Gastrocnemius medialis (tissue), 4 donors: ENCODE results near the gene MYL7. TPM values are rescaled to one million over a fixed set of nuclear protein-coding genes. Genes with fewer than 3 reads are reported as not detected.

Source experiments
- ATAC-seq, 2 donors: fragments of 150-250 bp; one replicate each; pipeline ENCODE4 v1.9.1; 2016
- DNase-seq, 2 donors: peaks; one replicate each; pipeline ENCODE4 v3.0.0-alpha.2; 2019
- H3K27ac ChIP-seq, 4 donors: fragments of 200-600 bp; sonication (generic); 1 replicate in 1 of 4; 2 replicates in 3 of 4; pipeline ENCODE4 v1.5.1; 2016 to 2018; ENCODE audit warnings: mild to moderate bottlenecking in 2 of 4, moderate library complexity in 1 of 4
- H3K27me3 ChIP-seq, 3 donors: fragments of 200-600 bp; sonication (generic) in 2 of 3; 1 replicate in 1 of 3; 2 replicates in 2 of 3; pipeline versions ENCODE4 v1.5.1 to v1.6.0; 2016 to 2019; ENCODE audit warnings: mild to moderate bottlenecking in 1 of 3, moderate library complexity in 1 of 3
- H3K36me3 ChIP-seq, 2 donors: fragments of 200-600 bp; sonication (generic) in 1 of 2; one replicate each; pipeline ENCODE4 v1.5.1; 2017 to 2018
- H3K4me1 ChIP-seq, 2 donors: fragments of 200-600 bp; sonication (generic) in 1 of 2; one replicate each; pipeline ENCODE4 v1.5.1; 2016 to 2017; ENCODE audit warnings: mild to moderate bottlenecking in 2 of 2
- H3K4me3 ChIP-seq, 4 donors: fragments of 200-600 bp; sonication (generic) in 3 of 4; 1 replicate in 1 of 4; 2 replicates in 3 of 4; pipeline ENCODE4 v1.5.1; 2016 to 2019; ENCODE audit warnings: mild to moderate bottlenecking in 2 of 4
- H3K9me3 ChIP-seq, 3 donors: fragments of 200-600 bp; sonication (generic) in 2 of 3; 1 replicate in 1 of 3; 2 replicates in 2 of 3; pipeline ENCODE4 v1.5.1; 2016 to 2019
- POLR2A ChIP-seq, 2 donors: fragments of 450-650 bp; IDR thresholded peaks; one replicate each; pipeline ENCODE4 v1.6.1; 2017; ENCODE audit warnings: antibody characterized with exemption in 2 of 2, mild to moderate bottlenecking in 2 of 2, moderate library complexity in 2 of 2
- in situ Hi-C, 4 donors: fragments of 200-750 bp; cut with MboI; loops; one replicate each; pipeline versions ENCODE4 v1.15.0 to v1.8.0; 2017; ENCODE audit warnings: low sequenced_read_pairs in 4 of 4
- intact Hi-C: fragments of 100-400 bp; cut with DNase I; formaldehyde crosslinking; loops from one replicate; pipeline ENCODE4 v1.15.1; 2023; ENCODE audit warnings: low total_unique reads
- total RNA-seq, 4 donors: library from RNA; depleted of rRNA; stranded (reverse); fragments of >200 nt; gene quantifications; one replicate each; pipeline versions ENCODE4 v1.1.0 to v1.2.3, GENCODE V29; 2016
- TF ChIP-seq, protein P1 (sequence below), 5 experiments: fragments of 450-650 bp in 3 of 5; fragments of 200-600 bp in 2 of 5; sonication (generic) in 2 of 5; IDR thresholded peaks in 4 of 5; conservative IDR thresholded peaks in 1 of 5; 1 replicate in 4 of 5; 2 replicates in 1 of 5; pipeline ENCODE4 v1.5.1; 2016 to 2019; ENCODE audit warnings: antibody characterized with exemption in 5 of 5, mild to moderate bottlenecking in 3 of 5, moderate library complexity in 3 of 5

The MYL7 gene
- total RNA-seq, 4 donors from 2014 or later: 2.6 TPM; not detected in 3

DNA sequence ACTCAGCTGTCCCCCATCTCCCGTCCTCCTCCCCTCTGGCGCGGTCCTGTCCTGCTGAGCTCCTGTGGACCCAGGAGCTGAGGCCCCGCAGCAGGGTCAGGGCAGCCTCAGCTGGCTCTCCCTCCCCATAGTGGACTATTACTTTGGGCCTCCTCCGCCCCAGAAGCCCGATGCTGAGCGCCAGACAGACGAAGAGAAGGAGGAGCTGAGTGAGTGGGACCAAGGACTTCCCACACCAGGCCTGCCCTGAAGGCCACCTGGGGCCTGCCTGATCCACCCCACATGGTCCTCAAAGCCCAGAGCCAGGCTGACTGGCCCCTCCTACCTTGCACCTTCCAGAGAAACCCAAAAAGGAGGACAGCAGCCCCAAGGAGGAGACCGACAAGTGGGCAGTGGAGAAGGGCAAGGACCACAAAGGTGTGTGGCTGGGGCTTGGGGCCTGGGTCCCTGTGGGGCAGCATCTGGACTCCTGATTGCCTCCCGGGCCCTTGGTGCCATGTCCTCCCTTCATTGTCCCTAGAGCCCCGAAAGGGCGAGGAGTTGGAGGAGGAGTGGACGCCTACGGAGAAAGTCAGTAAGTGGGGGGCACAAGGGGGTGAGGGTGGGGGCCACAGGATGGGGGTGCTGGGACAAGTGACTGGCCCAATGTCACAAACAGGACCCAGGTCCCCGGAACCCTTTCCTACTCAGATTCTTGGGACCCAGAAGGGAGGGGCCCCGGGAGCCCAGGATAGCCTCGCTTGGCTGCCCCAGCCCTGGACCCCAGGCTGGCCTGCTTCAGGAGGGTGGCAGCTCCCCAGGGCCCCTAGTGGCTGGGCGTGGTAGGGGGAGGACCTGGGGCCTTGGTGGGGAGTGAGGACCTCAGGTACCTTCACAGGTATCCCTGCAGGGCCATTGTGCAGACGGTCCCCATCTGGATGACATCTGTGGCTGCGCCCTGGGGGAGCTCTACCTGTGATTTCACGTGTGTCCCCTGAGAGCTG is 32.1 kb downstream of the MYL7 start:
- Histone ChIP-seq H3K27ac (no peak overlapping the region), H3K4me1 (peaks cover 2 to 10% of the 10 kb centered on the region in 2 donors), H3K4me3 (no peak overlapping the region), H3K36me3 (no peaks in the 10 kb centered on the region), H3K9me3 (no peaks in the 10 kb centered on the region), H3K27me3 (peaks cover 8 to 10% (median 9%) of the 10 kb centered on the region in 3 donors)
- intact Hi-C loops: no loop called here
- in situ Hi-C loops: no loop called here
- ATAC-seq (no peak), DNase-seq (no peak)
- no peak for TF ChIP-seq POLR2A (IDR thresholded peaks at IDR 0.05)
- TF ChIP-seq, protein P1, sequence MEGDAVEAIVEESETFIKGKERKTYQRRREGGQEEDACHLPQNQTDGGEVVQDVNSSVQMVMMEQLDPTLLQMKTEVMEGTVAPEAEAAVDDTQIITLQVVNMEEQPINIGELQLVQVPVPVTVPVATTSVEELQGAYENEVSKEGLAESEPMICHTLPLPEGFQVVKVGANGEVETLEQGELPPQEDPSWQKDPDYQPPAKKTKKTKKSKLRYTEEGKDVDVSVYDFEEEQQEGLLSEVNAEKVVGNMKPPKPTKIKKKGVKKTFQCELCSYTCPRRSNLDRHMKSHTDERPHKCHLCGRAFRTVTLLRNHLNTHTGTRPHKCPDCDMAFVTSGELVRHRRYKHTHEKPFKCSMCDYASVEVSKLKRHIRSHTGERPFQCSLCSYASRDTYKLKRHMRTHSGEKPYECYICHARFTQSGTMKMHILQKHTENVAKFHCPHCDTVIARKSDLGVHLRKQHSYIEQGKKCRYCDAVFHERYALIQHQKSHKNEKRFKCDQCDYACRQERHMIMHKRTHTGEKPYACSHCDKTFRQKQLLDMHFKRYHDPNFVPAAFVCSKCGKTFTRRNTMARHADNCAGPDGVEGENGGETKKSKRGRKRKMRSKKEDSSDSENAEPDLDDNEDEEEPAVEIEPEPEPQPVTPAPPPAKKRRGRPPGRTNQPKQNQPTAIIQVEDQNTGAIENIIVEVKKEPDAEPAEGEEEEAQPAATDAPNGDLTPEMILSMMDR (IDR thresholded peaks at IDR 0.05 in 4 of 5, conservative IDR thresholded peaks at IDR 0.05 in 1 of 5): no peak

DNA sequence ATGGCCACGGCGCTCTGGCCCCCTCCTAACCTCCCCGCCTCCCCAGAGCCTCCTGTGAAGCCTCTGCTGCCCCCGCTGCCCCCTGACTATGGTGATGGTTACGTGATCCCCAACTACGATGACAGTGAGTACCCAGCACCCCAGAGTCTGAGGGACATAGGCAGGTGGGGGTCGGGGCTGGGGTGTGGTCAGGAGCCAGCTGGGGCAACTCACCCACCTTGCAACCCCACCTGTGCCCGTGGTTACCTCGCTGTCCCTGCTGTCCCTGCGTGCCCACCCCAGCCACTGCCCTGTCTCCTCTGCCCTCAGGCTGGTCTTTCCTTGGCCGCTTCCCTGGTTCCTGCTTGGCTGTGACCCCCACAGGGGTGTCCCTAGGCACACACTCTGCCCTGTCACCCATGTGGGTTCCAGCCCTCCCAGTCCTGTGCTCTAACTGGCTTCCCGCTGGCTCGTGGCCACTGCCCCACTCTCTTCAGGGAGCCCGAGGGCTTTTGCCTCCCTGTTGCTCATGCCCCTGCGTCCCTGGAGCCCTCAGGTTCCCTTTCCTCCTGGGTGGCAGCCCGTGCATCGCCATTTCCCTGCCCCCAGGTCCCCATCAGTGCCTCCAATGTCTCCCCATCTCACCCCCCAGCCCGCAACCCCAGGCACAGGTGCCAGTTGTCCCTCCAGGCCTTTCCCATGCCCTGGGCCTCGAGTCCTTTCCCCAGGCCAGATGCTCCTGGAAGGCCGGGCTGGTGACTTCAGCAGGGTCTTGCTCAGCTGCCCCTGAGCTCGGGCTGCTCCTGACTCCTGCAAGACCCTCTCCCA is 33.0 kb downstream of the MYL7 start:
- intact Hi-C loops: no loop called here
- no peaks in the 10 kb centered on the region for H3K9me3 ChIP-seq
- TF ChIP-seq, protein P1 (IDR thresholded peaks at IDR 0.05 in 4 of 5, conservative IDR thresholded peaks at IDR 0.05 in 1 of 5): no peak
- no peak for TF ChIP-seq POLR2A (IDR thresholded peaks at IDR 0.05)
- peaks cover 0 to 8% of the 10 kb centered on the region in 2 donors for H3K4me1 ChIP-seq
- no peak overlapping the region for H3K27ac ChIP-seq
- DNase-seq (no peak), ATAC-seq (no peak)
- H3K27me3 ChIP-seq: peaks cover 8 to 10% (median 9%) of the 10 kb centered on the region in 3 donors
- in situ Hi-C loops: no loop called here
- no peak overlapping the region for H3K4me3 ChIP-seq
- no peaks in the 10 kb centered on the region for H3K36me3 ChIP-seq

DNA sequence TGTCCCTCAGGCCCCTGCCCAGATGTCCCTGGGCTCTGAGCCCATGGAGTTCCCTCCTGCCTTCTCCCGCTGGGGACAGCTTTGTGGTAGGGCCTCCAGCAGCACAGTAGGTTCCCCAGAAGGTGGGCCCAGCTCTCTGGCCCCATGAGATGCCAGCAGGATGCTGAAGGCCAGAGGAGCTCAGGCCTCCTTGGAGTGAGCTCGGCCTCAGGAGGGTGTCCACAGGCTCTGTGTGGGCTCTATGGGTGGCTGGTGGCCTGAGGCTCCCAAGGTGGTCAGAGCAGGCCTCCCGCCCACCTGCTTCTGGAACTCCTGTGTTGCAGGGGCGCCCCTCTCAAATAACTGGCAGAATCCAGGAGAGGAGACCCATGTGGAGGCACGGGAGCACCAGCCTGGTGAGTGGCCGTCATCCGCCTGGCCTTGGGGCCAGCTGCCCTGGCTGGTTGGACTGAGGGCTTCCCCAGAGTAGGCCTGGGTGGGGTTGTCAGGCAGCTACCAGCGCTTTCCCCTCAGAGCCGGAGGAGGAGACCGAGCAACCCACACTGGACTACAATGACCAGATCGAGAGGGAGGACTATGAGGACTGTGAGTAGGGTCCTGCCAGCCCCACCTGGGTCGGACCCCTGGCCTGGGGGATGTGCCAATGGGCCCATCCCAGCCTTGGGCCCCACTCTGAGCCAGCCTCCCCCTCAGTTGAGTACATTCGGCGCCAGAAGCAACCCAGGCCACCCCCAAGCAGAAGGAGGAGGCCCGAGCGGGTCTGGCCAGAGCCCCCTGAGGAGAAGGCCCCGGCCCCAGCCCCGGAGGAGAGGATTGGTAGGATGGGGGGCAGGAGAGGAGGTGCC is 33.8 kb downstream of the MYL7 start:
- DNase-seq (no peak), ATAC-seq (no peak)
- Histone ChIP-seq H3K9me3 (no peaks in the 10 kb centered on the region), H3K4me1 (peaks cover 0 to 8% of the 10 kb centered on the region in 2 donors), H3K27ac (no peak overlapping the region), H3K27me3 (peaks cover 8 to 10% (median 9%) of the 10 kb centered on the region in 3 donors), H3K36me3 (no peaks in the 10 kb centered on the region), H3K4me3 (no peak overlapping the region)
- intact Hi-C loops (no loop called here), in situ Hi-C loops (no loop called here)
- no peak for TF ChIP-seq POLR2A (IDR thresholded peaks at IDR 0.05)
- TF ChIP-seq, protein P1 (IDR thresholded peaks at IDR 0.05 in 4 of 5, conservative IDR thresholded peaks at IDR 0.05 in 1 of 5): no peak

DNA sequence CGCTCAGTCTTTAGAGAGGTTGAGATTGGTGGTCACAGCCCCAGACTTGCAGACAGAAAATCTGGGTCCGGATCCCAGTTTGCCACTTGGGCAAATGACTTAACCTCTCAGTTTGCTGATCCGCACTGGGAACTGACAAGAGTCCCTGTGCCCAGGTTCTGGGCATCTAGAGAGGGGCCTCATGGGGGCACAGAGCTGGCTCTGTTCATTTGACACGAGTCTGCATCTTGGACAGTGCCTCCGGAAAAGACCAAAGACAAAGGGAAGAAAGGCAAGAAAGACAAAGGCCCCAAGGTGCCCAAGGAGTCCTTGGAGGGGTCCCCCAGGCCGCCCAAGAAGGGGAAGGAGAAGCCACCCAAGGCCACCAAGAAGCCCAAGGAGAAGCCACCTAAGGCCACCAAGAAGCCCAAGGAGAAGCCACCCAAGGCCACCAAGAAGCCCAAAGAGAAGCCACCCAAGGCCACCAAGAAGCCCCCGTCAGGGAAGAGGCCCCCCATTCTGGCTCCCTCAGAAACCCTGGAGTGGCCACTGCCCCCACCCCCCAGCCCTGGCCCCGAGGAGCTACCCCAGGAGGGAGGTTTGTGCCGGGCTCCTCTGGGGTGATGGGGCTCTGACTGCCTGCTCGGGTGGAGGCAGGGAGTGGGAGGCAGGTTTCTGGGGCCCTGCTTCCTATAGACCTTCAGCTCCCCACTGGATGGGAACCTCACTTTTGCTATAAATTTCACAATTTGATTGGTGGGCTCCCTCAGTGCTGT is 34.6 kb downstream of the MYL7 start:
- Histone ChIP-seq H3K36me3 (no peaks in the 10 kb centered on the region), H3K4me1 (peaks cover 0 to 8% of the 10 kb centered on the region in 2 donors), H3K4me3 (no peak overlapping the region)

More for the DNA sequence above, 34.6 kb downstream of the MYL7 start:
- H3K27ac ChIP-seq: peak overlapping the region in 2 of 4 donors; percentile 64 to 73
- in situ Hi-C loops (no loop called here), intact Hi-C loops (no loop called here)
- ATAC-seq (no peak), DNase-seq (no peak)
- H3K27me3 ChIP-seq: peaks cover 8 to 10% (median 9%) of the 10 kb centered on the region in 3 donors
- no peaks in the 10 kb centered on the region for H3K9me3 ChIP-seq
- no peak for TF ChIP-seq POLR2A (IDR thresholded peaks at IDR 0.05)
